Immature natural killer cell (primary cell): ENCODE results near the gene LRRC25. TPM values are rescaled to one million over a fixed set of nuclear protein-coding genes. Genes with fewer than 3 reads are reported as not detected.

Experiments used
- DNase-seq, 3 donors: peaks; one replicate each; pipeline ENCODE4 v3.0.0; 2022; ENCODE audit warnings: mixed read lengths in 1 of 3
- H3K27ac Mint-ChIP-seq, 6 donors: one replicate each; pipeline ENCODE4 v1.8.0; 2020; ENCODE audit warnings: mixed read lengths in 6 of 6, mild to moderate bottlenecking in 5 of 6, inconsistent platforms in 4 of 6, moderate library complexity in 3 of 6
- H3K27me3 Mint-ChIP-seq, 3 donors: one replicate each; pipeline ENCODE4 v1.8.0; 2020 to 2021; ENCODE audit warnings: low read depth in 3 of 3, mild to moderate bottlenecking in 3 of 3, mixed read lengths in 3 of 3, moderate library complexity in 3 of 3, inconsistent platforms in 1 of 3
- H3K36me3 Mint-ChIP-seq, 3 donors: one replicate each; pipeline ENCODE4 v1.8.0; 2020; ENCODE audit warnings: mixed read lengths in 3 of 3, inconsistent platforms in 2 of 3, mild to moderate bottlenecking in 2 of 3
- H3K4me1 Mint-ChIP-seq, 2 donors: one replicate each; pipeline ENCODE4 v1.8.0; 2020; ENCODE audit warnings: inconsistent platforms in 2 of 2, mild to moderate bottlenecking in 2 of 2, mixed read lengths in 2 of 2, moderate library complexity in 1 of 2
- H3K4me3 Mint-ChIP-seq, 5 donors: one replicate each; pipeline ENCODE4 v1.8.0; 2020; ENCODE audit warnings: mild to moderate bottlenecking in 5 of 5, mixed read lengths in 5 of 5, inconsistent platforms in 3 of 5, moderate library complexity in 3 of 5
- H3K9me3 Mint-ChIP-seq, 6 donors: one replicate each; pipeline ENCODE4 v1.8.0; 2020; ENCODE audit warnings: mild to moderate bottlenecking in 6 of 6, mixed read lengths in 6 of 6, inconsistent platforms in 4 of 6, moderate library complexity in 3 of 6
- polyA plus RNA-seq, 3 donors: library from polyadenylated mRNA; unstranded; fragments of 300-500 nt; fragmentation: Illumina TruSeq; gene quantifications; one replicate each; pipeline ENCODE4 v1.2.3, GENCODE V29; 2021

LRRC25 gene
- polyA plus RNA-seq, 3 donors from 2014 or later: 2.7 to 18.1 (median 7.7) TPM

DNA sequence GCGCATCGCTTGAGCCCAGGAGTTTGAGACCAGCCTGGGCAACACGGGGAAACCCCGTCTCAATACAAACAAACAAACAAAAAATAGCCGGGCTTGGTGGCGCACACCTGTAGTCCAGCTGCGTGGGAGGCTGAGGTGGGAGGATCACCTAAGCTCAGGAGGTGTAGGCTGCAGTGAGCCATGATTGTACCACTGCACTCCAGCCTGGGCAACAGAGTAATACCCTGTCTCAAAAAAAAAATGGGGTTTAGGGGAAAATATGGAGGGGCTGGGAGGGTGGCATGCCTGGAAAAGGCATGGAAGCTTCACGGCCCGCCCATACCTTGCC, 42.5 kb upstream of the LRRC25 start:
- Mint-ChIP-seq H3K4me3 (peak overlapping the region in 1 of 5 donors; percentile 44), H3K4me1 (peaks cover 36 to 39% of the 10 kb centered on the region in 2 donors), H3K9me3 (peaks cover 0 to 6% (median 5%) of the 10 kb centered on the region in 6 donors), H3K36me3 (peaks cover 4 to 7% (median 4%) of the 10 kb centered on the region in 3 donors), H3K27ac (peak overlapping the region in 5 of 6 donors; percentile 22 to 57 (median 40)), H3K27me3 (peaks cover 15 to 38% (median 27%) of the 10 kb centered on the region in 3 donors)
- no peak for DNase-seq

DNA sequence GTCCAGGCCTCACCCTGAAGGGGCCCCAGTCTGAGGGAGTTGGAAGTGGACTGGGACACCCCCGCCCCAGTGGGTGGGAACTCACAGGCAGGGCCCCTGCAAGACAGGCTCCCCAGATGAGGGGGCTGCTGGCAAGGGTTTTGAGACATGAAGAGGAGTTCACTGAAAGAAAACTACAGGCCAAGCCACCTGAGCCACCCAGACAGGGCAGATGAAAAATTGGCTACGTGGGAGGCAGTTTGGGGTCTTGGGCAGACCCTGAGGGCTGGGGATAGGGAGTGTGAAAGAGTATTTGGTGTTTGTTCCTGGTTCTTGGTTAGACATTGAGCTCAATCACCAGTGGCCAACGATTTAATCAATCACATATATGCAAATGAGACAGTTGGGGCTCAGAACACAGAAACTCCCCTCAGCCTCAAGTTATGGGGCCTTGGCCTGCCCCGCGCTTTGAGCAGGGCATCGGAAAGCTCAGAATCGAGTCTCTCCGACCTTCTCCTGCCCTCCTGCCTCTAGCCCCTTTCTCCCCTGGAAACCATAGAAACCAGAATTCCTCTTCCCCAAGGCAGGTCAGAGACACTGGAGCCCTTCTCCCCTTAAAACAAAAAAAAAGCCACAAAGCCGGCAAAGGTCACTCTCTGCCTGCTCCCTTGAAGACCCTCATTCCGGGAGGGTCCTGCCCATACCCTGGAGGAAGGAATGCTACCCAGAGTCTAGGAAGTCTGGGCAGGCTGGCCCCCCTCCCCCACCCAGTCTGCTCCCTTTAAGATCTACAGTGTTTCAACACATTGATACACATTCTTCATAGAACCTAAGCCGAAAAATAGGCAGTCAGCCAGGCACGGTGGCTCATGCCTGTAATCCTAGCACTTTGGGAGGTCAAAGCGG, 41.8 kb upstream of the LRRC25 start:
- Mint-ChIP-seq H3K4me1 (peaks cover 36 to 44% of the 10 kb centered on the region in 2 donors), H3K9me3 (peaks cover 0 to 6% (median 5%) of the 10 kb centered on the region in 6 donors), H3K27ac (peak overlapping the region; percentile 23 to 66 (median 53)), H3K4me3 (peak overlapping the region in 4 of 5 donors; percentile 36 to 51 (median 46)), H3K27me3 (peaks cover 15 to 38% (median 27%) of the 10 kb centered on the region in 3 donors), H3K36me3 (peaks cover 4 to 7% (median 4%) of the 10 kb centered on the region in 3 donors)
- DNase-seq: no peak

DNA sequence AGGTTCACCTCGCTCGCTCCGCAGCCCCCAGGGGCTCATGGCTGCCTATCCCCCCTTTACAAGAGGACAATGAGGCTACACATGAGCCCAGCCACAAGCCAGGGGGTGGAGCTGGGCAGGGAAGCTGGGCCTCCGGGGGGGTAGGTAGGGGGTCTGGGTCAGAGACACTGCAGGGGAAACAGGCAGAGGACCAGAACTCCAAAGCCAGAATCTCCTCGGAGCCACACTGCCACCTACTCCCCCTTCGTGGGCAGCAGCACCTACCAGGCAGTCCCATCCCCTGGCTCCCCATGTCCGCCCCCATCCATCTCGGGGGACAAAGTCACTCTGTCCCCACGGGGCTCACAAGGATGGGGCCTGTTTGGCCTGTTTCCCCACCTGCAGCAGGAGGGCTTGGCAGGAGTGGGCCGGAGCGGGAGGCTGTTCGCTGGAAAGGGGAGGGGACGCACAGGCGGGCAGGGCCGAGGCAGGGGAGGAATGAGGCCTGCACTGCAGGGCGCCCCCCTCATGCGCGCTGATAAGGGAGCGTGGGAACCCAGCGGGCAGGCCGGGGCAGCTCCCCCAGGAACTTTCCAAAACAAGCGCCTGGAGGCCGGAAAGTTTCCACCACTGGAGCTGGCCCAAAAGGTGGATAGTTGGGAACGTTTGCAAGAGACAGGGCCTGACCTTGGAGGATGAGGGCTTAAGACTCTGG, 41.1 kb upstream of the LRRC25 start:
- peak overlapping the region in 4 of 6 donors; percentile 50 to 66 (median 56) for H3K27ac Mint-ChIP-seq
- no peak for DNase-seq
- peak overlapping the region in 1 of 5 donors; percentile 33 for H3K4me3 Mint-ChIP-seq
- peaks cover 4 to 7% (median 4%) of the 10 kb centered on the region in 3 donors for H3K36me3 Mint-ChIP-seq
- peaks cover 0 to 6% (median 5%) of the 10 kb centered on the region in 6 donors for H3K9me3 Mint-ChIP-seq
- H3K4me1 Mint-ChIP-seq: peaks cover 36 to 47% of the 10 kb centered on the region in 2 donors
- peaks cover 15 to 38% (median 27%) of the 10 kb centered on the region in 3 donors for H3K27me3 Mint-ChIP-seq

DNA sequence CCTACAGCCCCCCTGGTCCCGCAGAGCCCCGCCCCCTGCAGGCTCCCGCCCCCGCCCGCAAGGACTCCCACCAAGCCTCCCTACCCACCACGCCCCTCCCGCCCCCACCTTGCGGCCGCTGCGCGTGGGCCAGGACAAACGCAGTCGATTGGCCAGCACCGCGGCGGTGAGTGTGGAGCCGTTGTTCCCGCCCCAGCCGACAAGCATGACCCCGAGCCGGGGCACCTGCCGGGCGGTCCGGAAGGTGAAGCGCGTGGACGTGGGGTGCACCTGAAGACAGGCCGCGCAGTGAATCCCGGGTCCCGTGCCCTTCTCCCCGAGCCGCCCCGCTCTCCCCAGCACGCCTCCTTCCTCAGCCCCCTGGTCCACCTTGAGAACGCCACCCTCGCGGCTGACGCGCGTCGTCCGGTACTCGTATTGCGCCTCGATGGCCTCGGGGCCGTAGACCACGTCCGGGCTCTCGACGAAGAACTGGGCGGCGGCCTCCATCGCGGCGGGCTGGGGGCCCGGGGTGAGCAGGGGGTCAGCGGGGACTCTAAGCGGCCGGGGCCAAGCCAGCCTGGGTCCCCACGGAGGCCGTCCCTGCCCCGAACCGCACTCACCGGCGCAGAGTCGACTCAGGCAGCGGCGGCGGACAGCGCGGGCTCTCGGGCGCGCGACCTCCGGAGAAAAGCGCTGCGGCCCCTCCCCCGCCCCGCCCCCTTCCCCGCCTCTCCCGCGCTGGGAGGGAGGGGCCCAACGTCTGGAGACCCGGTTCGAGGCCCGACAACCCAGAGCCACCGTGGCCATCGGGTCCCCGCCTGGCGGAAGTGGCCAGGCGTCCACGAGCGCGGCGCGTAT, 40.3 kb upstream of the LRRC25 start, which contains the start of gene ISYNA1:
TSS of gene ISYNA1 (minus strand) at position 643 of the 840 bp plus-strand sequence. CDS start at position 489, 154 bp downstream.
- Mint-ChIP-seq H3K36me3 (peaks cover 4 to 5% (median 4%) of the 10 kb centered on the region in 3 donors), H3K4me1 (peaks cover 33 to 44% of the 10 kb centered on the region in 2 donors), H3K27ac (peak within 1 kb of the TSS in 5 of 6 donors; percentile 55 to 74 (median 66)), H3K27me3 (peaks cover 17 to 35% (median 26%) of the 10 kb centered on the region in 3 donors), H3K4me3 (peak within 1 kb of the TSS; percentile 75 to 85 (median 82)), H3K9me3 (peaks cover 0 to 6% (median 5%) of the 10 kb centered on the region in 6 donors)
- peak; percentile 43 to 49 (median 45) for DNase-seq

DNA sequence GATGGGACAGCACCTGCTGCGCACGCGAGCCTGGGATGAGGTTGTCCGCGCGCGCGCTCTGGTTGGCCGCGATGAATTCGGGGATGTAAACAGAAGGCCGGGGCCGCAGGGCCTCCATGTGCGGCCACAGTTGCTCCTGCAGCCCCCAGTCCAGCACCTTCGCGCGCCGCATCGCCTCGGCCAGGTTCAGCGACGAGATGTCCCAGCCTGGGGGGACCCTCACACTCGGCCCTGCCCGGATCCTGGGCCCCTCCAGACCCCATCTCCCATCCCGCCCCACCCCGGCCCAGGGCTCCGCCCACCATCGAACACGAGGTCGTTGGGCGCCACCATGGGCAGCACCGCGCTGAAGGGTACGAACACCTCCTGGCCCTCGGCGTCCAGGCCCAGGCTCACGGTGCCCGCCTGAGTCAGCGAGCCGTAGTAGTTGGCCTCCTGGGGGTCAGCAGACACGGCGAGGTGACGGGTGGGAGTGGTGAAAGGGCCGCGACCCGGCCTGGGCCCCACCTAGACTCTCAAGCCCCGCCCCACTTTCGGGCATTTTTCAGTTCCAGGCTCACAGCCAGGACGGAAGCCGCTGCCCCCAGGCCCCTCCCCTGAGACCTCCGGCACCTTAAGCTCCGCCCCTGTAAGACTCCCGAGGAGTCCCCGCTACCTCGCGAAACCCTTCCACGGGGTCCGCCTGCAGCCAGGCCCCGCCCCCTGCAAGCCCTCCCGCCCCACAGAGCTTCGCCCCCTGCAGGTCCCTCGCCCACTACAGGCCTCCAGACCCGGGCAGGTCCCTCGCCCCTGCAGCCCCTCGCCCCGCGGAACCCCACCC, 39.5 kb upstream of the LRRC25 start:
- H3K4me3 Mint-ChIP-seq: peak overlapping the region; percentile 75 to 85 (median 82)
- H3K4me1 Mint-ChIP-seq: peaks cover 25 to 43% of the 10 kb centered on the region in 2 donors
- H3K9me3 Mint-ChIP-seq: peaks cover 0 to 2% (median 0%) of the 10 kb centered on the region in 6 donors
- peaks cover 10 to 28% (median 18%) of the 10 kb centered on the region in 3 donors for H3K27me3 Mint-ChIP-seq
- DNase-seq: peak; percentile 73 to 81 (median 78)
- peak overlapping the region in 5 of 6 donors; percentile 23 to 74 (median 64) for H3K27ac Mint-ChIP-seq
- H3K36me3 Mint-ChIP-seq: no peaks in the 10 kb centered on the region

DNA sequence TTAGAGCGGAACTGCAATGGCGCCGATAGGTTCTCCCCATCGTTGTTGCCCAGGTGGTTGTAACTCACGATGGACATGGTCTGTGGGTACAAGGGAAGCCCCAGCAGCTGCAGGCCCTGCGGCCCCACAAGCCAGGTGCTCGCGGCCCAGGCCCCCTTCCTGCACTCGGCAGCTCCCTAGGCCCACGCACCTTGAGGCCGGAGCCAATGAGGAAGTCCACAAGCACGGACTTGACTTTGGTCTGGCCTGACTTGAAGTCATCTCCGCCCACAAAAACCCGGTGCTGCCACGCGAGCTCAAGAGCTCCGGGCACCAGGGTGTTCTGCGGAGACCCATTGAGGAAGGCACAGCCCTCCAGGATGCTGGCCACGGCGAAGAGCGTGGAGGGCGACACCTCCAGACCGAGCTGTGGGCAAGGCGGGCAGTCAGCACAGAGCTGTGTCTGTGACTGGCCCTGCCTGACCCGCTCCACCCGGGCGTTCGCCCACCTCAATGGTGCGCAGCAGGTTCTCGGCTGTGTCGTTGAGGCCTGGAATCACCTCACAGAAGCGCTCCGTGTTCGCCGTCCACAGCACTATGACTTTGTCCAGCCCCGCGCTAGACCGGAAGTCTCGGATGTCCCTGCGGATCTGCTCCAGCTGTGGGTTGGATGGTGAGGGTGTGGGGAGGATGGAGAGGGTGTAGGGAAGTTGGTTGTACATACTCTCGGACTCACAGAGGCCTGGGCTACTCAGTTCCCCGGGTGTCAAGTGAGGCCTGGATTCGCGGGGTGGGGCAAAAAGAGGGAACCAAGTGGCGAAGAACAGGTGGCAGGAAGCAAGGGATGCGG, 38.6 kb upstream of the LRRC25 start:
- peaks cover 4 to 20% (median 14%) of the 10 kb centered on the region in 3 donors for H3K27me3 Mint-ChIP-seq
- peaks cover 17 to 36% of the 10 kb centered on the region in 2 donors for H3K4me1 Mint-ChIP-seq
- peak overlapping the region in 2 of 6 donors; percentile 23 to 31 for H3K27ac Mint-ChIP-seq
- peak overlapping the region; percentile 63 to 74 (median 70) for H3K4me3 Mint-ChIP-seq
- no peaks in the 10 kb centered on the region for H3K36me3 Mint-ChIP-seq
- DNase-seq: no peak
- no peaks in the 10 kb centered on the region for H3K9me3 Mint-ChIP-seq

DNA sequence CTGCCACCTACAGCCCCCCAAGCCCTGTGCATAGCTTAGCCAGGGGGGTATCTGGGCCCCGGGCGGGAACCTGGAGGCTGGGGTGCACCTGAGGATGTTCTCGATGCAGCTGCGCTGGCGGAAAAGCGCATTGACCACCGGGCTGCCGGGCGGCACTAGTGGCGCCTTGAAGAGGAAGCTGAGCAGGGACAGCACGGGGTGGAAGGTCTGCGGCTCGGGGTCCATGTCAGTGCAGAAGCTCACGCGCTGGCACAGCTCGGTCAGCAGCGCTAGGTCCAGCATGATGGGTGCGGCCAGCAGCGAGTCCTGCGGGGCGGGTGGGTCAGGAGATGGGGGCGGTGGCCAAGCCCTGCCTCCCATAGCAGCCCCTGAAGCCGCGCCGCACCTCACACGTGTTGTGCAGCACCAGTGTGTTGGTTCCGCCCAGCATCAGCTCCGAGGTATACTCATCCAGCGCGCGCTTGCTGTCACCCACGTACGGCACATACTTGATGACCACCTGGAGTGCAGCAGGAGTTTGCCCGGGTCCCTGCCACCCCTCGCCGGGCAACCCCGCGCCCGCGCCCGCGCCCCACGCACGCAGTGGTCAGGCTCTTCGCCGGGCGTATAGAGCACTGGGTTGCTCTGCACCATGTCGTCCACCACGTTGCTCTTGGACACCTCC, 37.9 kb upstream of the LRRC25 start:
- Mint-ChIP-seq H3K4me1 (peaks cover 13 to 35% of the 10 kb centered on the region in 2 donors), H3K9me3 (no peaks in the 10 kb centered on the region), H3K36me3 (no peaks in the 10 kb centered on the region), H3K27ac (no peak overlapping the region), H3K4me3 (peak overlapping the region in 2 of 5 donors; percentile 18 to 65), H3K27me3 (peaks cover 4 to 14% (median 7%) of the 10 kb centered on the region in 3 donors)
- DNase-seq: no peak

DNA sequence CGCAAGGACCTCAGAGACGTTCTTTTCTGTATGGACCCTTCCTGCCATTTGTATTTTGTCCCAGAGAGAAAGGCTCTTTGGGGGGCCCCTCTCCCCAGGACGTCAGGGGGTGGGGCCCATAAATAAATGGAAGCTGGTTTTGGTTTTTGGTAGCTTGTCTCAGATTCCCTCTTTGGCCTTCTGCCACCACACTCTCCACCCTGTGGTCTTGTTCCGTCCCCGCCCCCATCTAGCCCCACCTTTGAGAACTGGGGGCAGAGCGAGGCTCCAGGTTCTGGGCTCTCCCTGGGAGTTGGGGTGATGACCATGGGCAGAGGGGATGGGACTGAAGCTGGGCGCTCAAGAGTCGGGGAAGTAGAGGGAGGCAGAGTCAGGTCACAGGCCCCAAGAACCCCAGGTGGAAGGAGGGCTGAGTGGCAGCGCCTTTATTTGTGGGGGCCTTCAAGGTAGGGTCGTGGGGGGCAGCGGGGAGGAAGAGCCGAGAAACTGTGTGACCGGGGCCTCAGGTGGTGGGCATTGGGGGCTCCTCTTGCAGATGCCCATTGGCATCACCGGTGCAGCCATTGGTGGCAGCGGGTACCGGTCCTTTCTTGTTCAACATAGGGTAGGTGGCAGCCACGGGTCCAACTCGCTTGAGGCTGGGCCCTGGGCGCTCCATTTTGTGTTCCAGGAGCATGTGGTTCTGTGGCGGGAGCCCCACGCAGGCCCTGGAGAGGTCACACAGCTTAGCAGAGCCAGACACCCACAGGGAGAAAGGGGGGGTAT, 37.2 kb upstream of the LRRC25 start:
- Mint-ChIP-seq H3K4me3 (peak overlapping the region in 4 of 5 donors; percentile 35 to 53 (median 46)), H3K27me3 (peaks cover 3 to 16% (median 5%) of the 10 kb centered on the region in 3 donors), H3K27ac (peak overlapping the region in 2 of 6 donors; percentile 70 to 71), H3K4me1 (peaks cover 17 to 39% of the 10 kb centered on the region in 2 donors), H3K9me3 (no peaks in the 10 kb centered on the region), H3K36me3 (no peaks in the 10 kb centered on the region)
- no peak for DNase-seq

DNA sequence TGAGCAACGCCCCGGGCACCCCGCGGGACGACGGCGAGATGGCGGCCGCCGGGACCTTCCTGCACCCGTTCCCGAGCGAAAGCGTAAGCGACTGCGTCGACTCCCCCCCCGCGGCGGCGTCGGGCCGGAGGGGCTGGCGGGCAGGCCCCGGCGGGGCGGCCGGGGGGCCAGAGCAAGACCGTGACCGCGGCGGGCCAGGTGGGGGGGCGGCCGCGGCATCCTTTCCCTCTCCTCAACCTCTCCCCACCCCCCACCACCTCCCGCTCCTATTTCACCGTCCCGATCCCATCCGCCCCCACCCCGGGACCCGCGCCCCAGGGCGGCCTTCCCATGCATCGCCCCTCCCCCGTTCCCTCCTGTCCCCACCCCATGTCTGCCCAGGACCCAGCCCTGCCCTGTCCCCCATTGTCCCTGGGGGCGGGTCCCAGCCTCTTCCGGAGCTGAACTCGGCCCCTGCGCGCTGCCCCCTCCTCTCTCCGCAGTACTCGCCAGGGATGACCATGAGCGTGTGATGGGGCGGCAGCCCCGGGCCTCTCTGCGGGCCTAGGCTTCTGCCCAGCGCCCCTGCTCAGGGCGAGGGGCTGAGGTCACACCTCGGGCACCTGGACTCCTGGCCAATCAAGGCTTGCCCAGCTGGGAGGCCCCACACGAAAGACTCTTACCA, 36.4 kb upstream of the LRRC25 start:
- H3K4me3 Mint-ChIP-seq: peak overlapping the region in 3 of 5 donors; percentile 40 to 53 (median 53)

DNA sequence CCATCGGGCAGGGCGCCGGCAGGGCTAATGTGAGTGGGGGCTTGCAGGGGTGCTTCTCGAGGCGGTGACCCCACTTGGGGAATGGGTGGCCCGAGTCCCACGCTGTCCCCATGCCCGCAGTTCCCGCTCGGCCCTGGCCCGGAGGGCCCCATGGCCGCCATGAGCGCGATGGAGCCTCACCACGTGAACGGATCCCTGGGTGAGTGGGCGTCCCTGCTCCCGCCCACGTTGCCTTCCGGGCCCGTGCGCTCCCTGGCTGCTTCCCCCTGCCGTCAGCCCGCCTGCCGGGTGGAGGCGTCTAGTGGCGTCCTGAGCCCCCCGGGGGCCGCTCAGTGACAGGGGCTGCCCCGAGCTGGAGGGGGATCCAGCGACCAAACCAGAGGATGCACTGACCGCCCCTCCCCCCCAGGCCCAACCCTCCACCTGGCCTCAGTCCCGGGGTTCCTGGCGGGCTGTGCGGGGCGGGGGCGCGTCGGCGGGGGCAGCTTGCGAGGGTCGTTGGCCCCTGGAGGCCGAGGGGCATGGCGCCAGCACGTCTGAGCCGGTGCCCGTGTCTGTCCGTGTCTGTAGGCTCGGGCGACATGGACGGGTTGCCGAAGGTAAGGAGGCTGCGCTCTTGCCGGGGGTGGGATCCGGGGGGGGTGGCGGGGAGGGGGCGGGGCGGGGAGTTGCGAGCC, 35.7 kb upstream of the LRRC25 start:
- Mint-ChIP-seq H3K4me3 (peak overlapping the region; percentile 27 to 48 (median 30)), H3K27me3 (peaks cover 3 to 20% (median 6%) of the 10 kb centered on the region in 3 donors), H3K4me1 (peaks cover 17 to 38% of the 10 kb centered on the region in 2 donors), H3K36me3 (no peaks in the 10 kb centered on the region), H3K27ac (no peak overlapping the region), H3K9me3 (no peaks in the 10 kb centered on the region)
- DNase-seq: no peak

More for the DNA sequence above, 36.4 kb upstream of the LRRC25 start:
- H3K9me3 Mint-ChIP-seq: no peaks in the 10 kb centered on the region
- no peaks in the 10 kb centered on the region for H3K36me3 Mint-ChIP-seq
- H3K4me1 Mint-ChIP-seq: peaks cover 17 to 36% of the 10 kb centered on the region in 2 donors
- no peak overlapping the region for H3K27ac Mint-ChIP-seq
- peaks cover 3 to 17% (median 6%) of the 10 kb centered on the region in 3 donors for H3K27me3 Mint-ChIP-seq
- DNase-seq: no peak
